Duodenal mucosa (tissue), 2 donors: ENCODE data around the gene ACVRL1.

Experiments used
- H3K27ac ChIP-seq: one replicate; pipeline ENCODE4 v1.7.0; 2013; ENCODE audit warnings: low read depth, low read length
- H3K27me3 ChIP-seq, 2 donors: one replicate each; pipeline ENCODE4 v1.7.0; 2013; ENCODE audit warnings: low read length in 2 of 2, control low read depth in 1 of 2; ENCODE audit not compliant: insufficient read depth in 2 of 2, control insufficient read depth in 1 of 2
- H3K36me3 ChIP-seq, 2 donors: one replicate each; pipeline ENCODE4 v1.7.0; 2013; ENCODE audit warnings: low read length in 2 of 2, control low read depth in 1 of 2; ENCODE audit not compliant: insufficient read depth in 2 of 2, control insufficient read depth in 1 of 2
- H3K4me1 ChIP-seq, 2 donors: one replicate each; pipeline ENCODE4 v1.7.0; 2013; ENCODE audit warnings: low read length in 2 of 2, control low read depth in 1 of 2; ENCODE audit not compliant: insufficient read depth in 2 of 2, control insufficient read depth in 1 of 2
- H3K4me3 ChIP-seq, 2 donors: one replicate each; pipeline ENCODE4 v1.7.0; 2013; ENCODE audit warnings: low read length in 2 of 2, low read depth in 1 of 2
- H3K9ac ChIP-seq, 2 donors: one replicate each; pipeline ENCODE4 v1.7.0; 2013; ENCODE audit warnings: low read length in 2 of 2, low read depth in 1 of 2
- H3K9me3 ChIP-seq, 2 donors: one replicate each; pipeline ENCODE4 v1.7.0; 2013; ENCODE audit warnings: low read length in 2 of 2, control low read depth in 1 of 2; ENCODE audit not compliant: control insufficient read depth in 1 of 2

The ACVRL1 gene

GRCh38 chr12:51888316-51889215 is 18.7 kb upstream of the ACVRL1 start:
- H3K4me3 ChIP-seq = peak overlapping the region in 1 of 2 donors; percentile 26
- H3K9ac ChIP-seq = no peak overlapping the region
- H3K36me3 ChIP-seq = no peaks in the 10 kb centered on the region
- H3K27me3 ChIP-seq = no peaks in the 10 kb centered on the region
- H3K9me3 ChIP-seq = no peaks in the 10 kb centered on the region
- no peaks in the 10 kb centered on the region for H3K4me1 ChIP-seq
- H3K27ac ChIP-seq = no peak overlapping the region

- Histone ChIP-seq H3K27ac (no peak overlapping the region), H3K4me3 (no peak overlapping the region), H3K9ac (no peak overlapping the region), H3K9me3 (no peaks in the 10 kb centered on the region), H3K36me3 (no peaks in the 10 kb centered on the region), H3K27me3 (no peaks in the 10 kb centered on the region), H3K4me1 (no peaks in the 10 kb centered on the region)
These were observed 17.8 kb upstream of the ACVRL1 start for GRCh38 chr12:51889216-51890132.

- no peaks in the 10 kb centered on the region for H3K9me3 ChIP-seq
- H3K4me1 ChIP-seq = peaks cover 0 to 5% of the 10 kb centered on the region in 2 donors
These were observed 17.2 kb upstream of the ACVRL1 start for GRCh38 chr12:51890133-51890464.

GRCh38 chr12:51890511-51891171 is 16.7 kb upstream of the ACVRL1 start:
- H3K9ac ChIP-seq = no peak overlapping the region
- H3K27ac ChIP-seq = no peak overlapping the region
- no peaks in the 10 kb centered on the region for H3K9me3 ChIP-seq
- no peak overlapping the region for H3K4me3 ChIP-seq
- H3K36me3 ChIP-seq = no peaks in the 10 kb centered on the region
- H3K4me1 ChIP-seq = peaks cover 0 to 5% of the 10 kb centered on the region in 2 donors
- H3K27me3 ChIP-seq = no peaks in the 10 kb centered on the region

More at GRCh38 chr12:51890133-51890464, 17.2 kb upstream of the ACVRL1 start:
- Histone ChIP-seq H3K27me3 (no peaks in the 10 kb centered on the region), H3K4me3 (no peak overlapping the region), H3K27ac (no peak overlapping the region), H3K36me3 (no peaks in the 10 kb centered on the region), H3K9ac (no peak overlapping the region)

DNA sequence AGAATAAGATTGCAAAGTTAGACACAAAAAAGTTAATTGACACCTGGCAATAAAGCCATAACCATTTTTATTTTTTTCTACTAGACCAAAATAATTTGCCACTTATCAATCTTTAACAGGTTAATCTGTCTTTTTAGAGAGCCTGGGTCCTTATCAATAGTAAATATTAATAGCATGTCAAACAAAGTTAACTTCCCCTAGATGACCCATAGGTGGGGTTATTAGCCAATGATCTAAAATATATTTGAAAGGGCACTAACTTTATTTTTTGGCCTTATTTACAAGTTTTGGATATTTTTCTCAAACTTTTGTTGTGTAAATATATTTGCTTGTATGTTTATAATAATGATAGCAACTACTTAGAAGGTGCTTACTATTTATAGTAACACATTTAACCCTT is 15.5 kb upstream of the ACVRL1 start:
- Histone ChIP-seq H3K36me3 (no peaks in the 10 kb centered on the region), H3K9me3 (no peaks in the 10 kb centered on the region), H3K27ac (no peak overlapping the region), H3K4me3 (no peak overlapping the region), H3K27me3 (no peaks in the 10 kb centered on the region), H3K9ac (no peak overlapping the region), H3K4me1 (peaks cover 0 to 5% of the 10 kb centered on the region in 2 donors)

GRCh38 chr12:51893786-51894185 is 13.5 kb upstream of the ACVRL1 start:
- Histone ChIP-seq H3K27ac (no peak overlapping the region), H3K9me3 (no peaks in the 10 kb centered on the region), H3K9ac (no peak overlapping the region), H3K4me3 (no peak overlapping the region), H3K36me3 (no peaks in the 10 kb centered on the region), H3K4me1 (peaks cover 0 to 12% of the 10 kb centered on the region in 2 donors), H3K27me3 (no peaks in the 10 kb centered on the region)

- Histone ChIP-seq H3K36me3 (no peaks in the 10 kb centered on the region), H3K27me3 (no peaks in the 10 kb centered on the region), H3K9me3 (no peaks in the 10 kb centered on the region), H3K4me1 (peaks cover 0 to 12% of the 10 kb centered on the region in 2 donors), H3K9ac (no peak overlapping the region), H3K27ac (no peak overlapping the region), H3K4me3 (no peak overlapping the region)
These were observed 11.7 kb upstream of the ACVRL1 start for GRCh38 chr12:51895378-51896135.

DNA sequence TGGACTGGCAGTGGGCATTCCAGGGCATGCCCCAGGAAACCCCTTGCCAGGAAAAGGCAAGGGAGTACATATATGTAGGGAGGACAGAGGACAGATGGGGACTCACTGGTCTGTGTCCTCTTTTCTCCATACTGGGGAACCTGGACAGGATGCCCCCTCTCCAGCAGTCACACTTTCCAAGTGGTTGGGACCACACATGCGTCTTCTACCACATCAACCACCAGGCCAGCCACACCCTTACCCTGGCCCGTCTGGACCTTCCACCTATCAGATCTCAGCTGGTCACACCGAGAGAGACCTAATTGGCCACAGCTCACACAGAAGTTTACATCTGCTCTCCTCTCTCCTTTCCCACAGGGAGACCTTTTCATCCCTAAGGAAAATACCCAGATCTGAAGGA is 11.1 kb upstream of the ACVRL1 start:
- Histone ChIP-seq H3K36me3 (no peaks in the 10 kb centered on the region), H3K4me3 (no peak overlapping the region), H3K9ac (no peak overlapping the region), H3K9me3 (no peaks in the 10 kb centered on the region), H3K27me3 (no peaks in the 10 kb centered on the region), H3K27ac (no peak overlapping the region), H3K4me1 (peaks cover 5 to 16% of the 10 kb centered on the region in 2 donors)

- H3K4me3 ChIP-seq = no peak overlapping the region
- peaks cover 10 to 20% of the 10 kb centered on the region in 2 donors for H3K4me1 ChIP-seq
- H3K9me3 ChIP-seq = no peaks in the 10 kb centered on the region
- no peaks in the 10 kb centered on the region for H3K27me3 ChIP-seq
- no peaks in the 10 kb centered on the region for H3K36me3 ChIP-seq
- H3K27ac ChIP-seq = peak overlapping the region; percentile 3
- no peak overlapping the region for H3K9ac ChIP-seq
These were observed 10.1 kb upstream of the ACVRL1 start for GRCh38 chr12:51897181-51897580.
